B cell (primary cell): ENCODE data around the gene TCN1. TPM values are rescaled to one million over a fixed set of nuclear protein-coding genes. Genes with fewer than 3 reads are reported as not detected.

Source experiments
- ATAC-seq: fragments of 200-7000 bp; cut with Tn5 transposase; one replicate; pipeline ENCODE4 v1.10.0; 2021; ENCODE audit warnings: low read depth, mild to moderate bottlenecking, moderate number of reproducible peaks, moderate library complexity
- CTCF ChIA-PET: fragments of 350-600 bp; sonication (Branson Sonifier 250); formaldehyde crosslinking; loops from one replicate; lab custom pipeline; 2021; ENCODE audit warnings: antibody characterized with exemption, inconsistent platforms; lab: Charles Lee
- POLR2A ChIA-PET: fragments of 350-600 bp; sonication (Branson Sonifier 250); formaldehyde crosslinking; loops from one replicate; lab custom pipeline; 2021; ENCODE audit warnings: antibody characterized with exemption; lab: Charles Lee
- DNase-seq: peaks from one replicate; pipeline ENCODE4 v3.0.0; 2013
- H2AFZ ChIP-seq: 2 replicates; pipeline ENCODE4 v1.6.1; 2012; ENCODE audit warnings: mild to moderate bottlenecking, low read depth, low read length; ENCODE audit not compliant: insufficient read depth, poor library complexity, severe bottlenecking
- H3K27ac ChIP-seq, 2 donors: 1 replicate in 1 of 2; 2 replicates in 1 of 2; pipeline ENCODE4 v1.5.1; 2012 to 2013; ENCODE audit warnings: low read length in 2 of 2, mild to moderate bottlenecking in 2 of 2, moderate library complexity in 1 of 2
- H3K27me3 ChIP-seq, 4 experiments: fragments of 200-600 bp in 1 of 4; sonication (generic) in 1 of 4; replicated peaks in 1 of 4; 1 replicate in 2 of 4; 2 replicates in 2 of 4; pipeline versions ENCODE4 v1.6.1 to v1.7.0; 2013 to 2016; ENCODE audit warnings: low read length in 3 of 4, mild to moderate bottlenecking in 2 of 4, mixed read lengths in 1 of 4, moderate library complexity in 1 of 4; ENCODE audit not compliant: insufficient read depth in 4 of 4, control insufficient read depth in 3 of 4; ENCODE audit errors: control extremely low read depth in 1 of 4
- H3K36me3 ChIP-seq, 2 experiments: replicated peaks in 1 of 2; 1 replicate in 1 of 2; 2 replicates in 1 of 2; pipeline versions ENCODE4 v1.6.1 to v1.7.1; 2013; ENCODE audit warnings: low read length in 1 of 2; ENCODE audit not compliant: insufficient read depth in 2 of 2, control insufficient read depth in 1 of 2; ENCODE audit errors: control extremely low read depth in 1 of 2, extremely low read depth in 1 of 2
- H3K4me1 ChIP-seq, 2 donors: fragments of 200-600 bp in 1 of 2; sonication (generic) in 1 of 2; 1 replicate in 1 of 2; 2 replicates in 1 of 2; pipeline versions ENCODE4 v1.5.1 to v1.6.1; 2013 to 2017; ENCODE audit warnings: low read length in 2 of 2; ENCODE audit not compliant: control insufficient read depth in 2 of 2, insufficient read depth in 2 of 2
- H3K4me2 ChIP-seq: replicated peaks from 2 replicates; pipeline ENCODE3; 2012; ENCODE audit warnings: mild to moderate bottlenecking, low read depth, low read length; ENCODE audit not compliant: poor library complexity, severe bottlenecking
- H3K4me3 ChIP-seq, 5 experiments: fragments of 200-600 bp in 1 of 5; sonication (generic) in 1 of 5; 1 replicate in 3 of 5; 2 replicates in 2 of 5; pipeline versions ENCODE4 v1.5.1 to v1.7.0; 2011 to 2016; ENCODE audit warnings: low read length in 4 of 5, mild to moderate bottlenecking in 4 of 5, low read depth in 2 of 5, control low read depth in 1 of 5, moderate library complexity in 1 of 5; ENCODE audit not compliant: insufficient read depth in 1 of 5; ENCODE audit errors: control extremely low read depth in 1 of 5, extremely low read depth in 1 of 5
- H3K79me2 ChIP-seq: fragments of 200-600 bp; sonication (generic); one replicate; pipeline ENCODE4 v1.6.0; 2016; ENCODE audit warnings: low read length; ENCODE audit not compliant: control insufficient read depth, insufficient read depth
- H3K9ac ChIP-seq: fragments of 200-600 bp; sonication (generic); 2 replicates; pipeline ENCODE4 v1.6.1; 2017; ENCODE audit warnings: mild to moderate bottlenecking, low read length, moderate library complexity
- H3K9me3 ChIP-seq, 3 donors: one replicate each; pipeline versions ENCODE4 v1.6.1 to v1.7.1; 2013; ENCODE audit warnings: low read length in 2 of 3; ENCODE audit not compliant: control insufficient read depth in 2 of 3, insufficient read depth in 1 of 3; ENCODE audit errors: control extremely low read depth in 1 of 3
- H4K20me1 ChIP-seq: 2 replicates; pipeline ENCODE4 v1.6.0; 2012; ENCODE audit warnings: mild to moderate bottlenecking, low read length; ENCODE audit not compliant: insufficient read depth, control insufficient read depth, poor library complexity, severe bottlenecking
- H3K27ac Mint-ChIP-seq: one replicate; pipeline ENCODE4 v1.8.0; 2021; ENCODE audit warnings: mixed read lengths
- H3K27me3 Mint-ChIP-seq: one replicate; pipeline ENCODE4 v1.8.0; 2021; ENCODE audit warnings: mixed read lengths
- H3K4me1 Mint-ChIP-seq: one replicate; pipeline ENCODE4 v1.8.0; 2021; ENCODE audit warnings: mixed read lengths
- H3K4me3 Mint-ChIP-seq: one replicate; pipeline ENCODE4 v1.8.0; 2021; ENCODE audit warnings: mixed read lengths
- H3K9me3 Mint-ChIP-seq: one replicate; pipeline ENCODE4 v1.8.0; 2022; ENCODE audit warnings: mixed read lengths; ENCODE audit not compliant: insufficient read depth
- EZH2 ChIP-seq: IDR thresholded peaks from 2 replicates; pipeline ENCODE4 v1.6.1; 2012; ENCODE audit warnings: borderline replicate concordance, low read depth, mild to moderate bottlenecking, moderate library complexity, low read length; ENCODE audit not compliant: insufficient read depth, poor library complexity, severe bottlenecking
- WGBS: methylation state at CpG from one replicate; pipeline ENCODE4 v1.1.5; 2013; ENCODE audit warnings: missing lambda C conversion rate; ENCODE audit not compliant: insufficient coverage; 5-methylcytosine and 5-hydroxymethylcytosine counted together
- intact Hi-C: fragments of 100-400 bp; cut with micrococcal nuclease; formaldehyde crosslinking; loops from one replicate; pipeline ENCODE4 v1.10.0; 2022
- polyA plus RNA-seq: library from polyadenylated mRNA; depleted of rRNA; stranded (reverse); fragments of >200 nt; gene quantifications from 2 replicates; pipeline ENCODE4 v1.2.3, GENCODE V29; 2012
- total RNA-seq, 2 donors: library from RNA; stranded (reverse); fragments of 120-200 nt in 1 of 2; gene quantifications; 1 replicate in 1 of 2; 2 replicates in 1 of 2; pipeline versions ENCODE4 v1.2.3 to v1.2.4, GENCODE V29; 2013 to 2022
- TF ChIP-seq, protein P1 (sequence below): fragments of 200-600 bp; IDR thresholded peaks from one replicate; pipeline ENCODE4 v1.8.0; 2022; ENCODE audit warnings: antibody characterized with exemption, mild to moderate bottlenecking

Gene TCN1
- total and polyA plus RNA-seq, 2 donors (not counting 1 experiment from before 2014, with no cell fraction given) = 0.15 TPM; not detected in 1

DNA sequence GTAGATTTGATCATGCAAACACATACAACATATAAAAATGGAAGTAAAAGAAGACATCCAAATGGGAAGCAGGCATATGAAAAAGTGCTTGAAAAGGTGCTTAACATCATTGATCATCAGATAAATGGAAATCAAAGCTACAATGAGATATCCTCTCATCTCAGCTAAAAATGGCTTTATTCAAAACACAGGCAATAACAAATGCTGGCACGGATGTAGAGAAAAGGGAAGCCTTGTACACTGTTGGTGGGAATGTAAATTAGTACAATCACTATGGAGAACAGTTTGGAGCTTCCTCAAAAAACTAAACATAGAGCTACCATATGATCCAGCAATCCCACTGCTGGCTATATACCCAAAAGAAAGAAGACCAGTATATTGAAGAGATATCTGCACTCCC is 549 bp upstream of the TCN1 start:
- CTCF ChIA-PET = no interaction called here
- peaks cover 8% of the 10 kb centered on the region for H3K9me3 Mint-ChIP-seq
- Histone ChIP-seq H3K27ac (no peak overlapping the region), H4K20me1 (no peaks in the 10 kb centered on the region), H3K4me1 (no peaks in the 10 kb centered on the region), H3K9ac (no peak overlapping the region), H3K27me3 (no peaks in the 10 kb centered on the region), H3K36me3 (no peaks in the 10 kb centered on the region), H2AFZ (no peak overlapping the region), H3K4me2 (no peak overlapping the region), H3K4me3 (no peak overlapping the region), H3K79me2 (no peaks in the 10 kb centered on the region), H3K9me3 (peaks cover 0 to 2% (median 0%) of the 10 kb centered on the region in 3 donors)
- intact Hi-C loops = no loop called here
- POLR2A ChIA-PET = no interaction called here
- ATAC-seq (no peak), DNase-seq (no peak)
- H3K4me1 Mint-ChIP-seq = no peaks in the 10 kb centered on the region
- H3K27me3 Mint-ChIP-seq = peaks cover 17% of the 10 kb centered on the region
- no peak overlapping the region for H3K4me3 Mint-ChIP-seq
- WGBS = no CpG with 5 or more reads among the region's 1 CpG
- TF ChIP-seq, protein P1, sequence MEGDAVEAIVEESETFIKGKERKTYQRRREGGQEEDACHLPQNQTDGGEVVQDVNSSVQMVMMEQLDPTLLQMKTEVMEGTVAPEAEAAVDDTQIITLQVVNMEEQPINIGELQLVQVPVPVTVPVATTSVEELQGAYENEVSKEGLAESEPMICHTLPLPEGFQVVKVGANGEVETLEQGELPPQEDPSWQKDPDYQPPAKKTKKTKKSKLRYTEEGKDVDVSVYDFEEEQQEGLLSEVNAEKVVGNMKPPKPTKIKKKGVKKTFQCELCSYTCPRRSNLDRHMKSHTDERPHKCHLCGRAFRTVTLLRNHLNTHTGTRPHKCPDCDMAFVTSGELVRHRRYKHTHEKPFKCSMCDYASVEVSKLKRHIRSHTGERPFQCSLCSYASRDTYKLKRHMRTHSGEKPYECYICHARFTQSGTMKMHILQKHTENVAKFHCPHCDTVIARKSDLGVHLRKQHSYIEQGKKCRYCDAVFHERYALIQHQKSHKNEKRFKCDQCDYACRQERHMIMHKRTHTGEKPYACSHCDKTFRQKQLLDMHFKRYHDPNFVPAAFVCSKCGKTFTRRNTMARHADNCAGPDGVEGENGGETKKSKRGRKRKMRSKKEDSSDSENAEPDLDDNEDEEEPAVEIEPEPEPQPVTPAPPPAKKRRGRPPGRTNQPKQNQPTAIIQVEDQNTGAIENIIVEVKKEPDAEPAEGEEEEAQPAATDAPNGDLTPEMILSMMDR = no peak
- no peak for TF ChIP-seq EZH2
- H3K27ac Mint-ChIP-seq = no peak overlapping the region

GRCh38 chr11:59865031-59865430 is 1.3 kb downstream of the TCN1 start:
- peaks cover 15% of the 10 kb centered on the region for H3K27me3 Mint-ChIP-seq
- ATAC-seq = no peak
- no peaks in the 10 kb centered on the region for H3K4me1 ChIP-seq
- H3K27ac Mint-ChIP-seq = no peak overlapping the region
- H3K27ac ChIP-seq = no peak overlapping the region
- no peak for TF ChIP-seq EZH2
- TF ChIP-seq, protein P1 = no peak
- H2AFZ ChIP-seq = no peak overlapping the region
- H3K27me3 ChIP-seq = no peaks in the 10 kb centered on the region
- H4K20me1 ChIP-seq = no peaks in the 10 kb centered on the region
- POLR2A ChIA-PET = no interaction called here
- intact Hi-C loops = no loop called here
- H3K4me3 ChIP-seq = no peak overlapping the region
- no peaks in the 10 kb centered on the region for H3K4me1 Mint-ChIP-seq
- H3K79me2 ChIP-seq = no peaks in the 10 kb centered on the region
- peaks cover 4% of the 10 kb centered on the region for H3K9me3 Mint-ChIP-seq
- H3K4me3 Mint-ChIP-seq = no peak overlapping the region
- no peak for DNase-seq
- H3K36me3 ChIP-seq = no peaks in the 10 kb centered on the region
- no peak overlapping the region for H3K4me2 ChIP-seq
- peaks cover 0 to 2% (median 0%) of the 10 kb centered on the region in 3 donors for H3K9me3 ChIP-seq
- CTCF ChIA-PET = no interaction called here
- no CpG with 5 or more reads among the region's 1 CpG for whole genome bisulfite sequencing
- no peak overlapping the region for H3K9ac ChIP-seq
